ENCODE measurements around the gene EFCAB9.

The EFCAB9 gene

DNA sequence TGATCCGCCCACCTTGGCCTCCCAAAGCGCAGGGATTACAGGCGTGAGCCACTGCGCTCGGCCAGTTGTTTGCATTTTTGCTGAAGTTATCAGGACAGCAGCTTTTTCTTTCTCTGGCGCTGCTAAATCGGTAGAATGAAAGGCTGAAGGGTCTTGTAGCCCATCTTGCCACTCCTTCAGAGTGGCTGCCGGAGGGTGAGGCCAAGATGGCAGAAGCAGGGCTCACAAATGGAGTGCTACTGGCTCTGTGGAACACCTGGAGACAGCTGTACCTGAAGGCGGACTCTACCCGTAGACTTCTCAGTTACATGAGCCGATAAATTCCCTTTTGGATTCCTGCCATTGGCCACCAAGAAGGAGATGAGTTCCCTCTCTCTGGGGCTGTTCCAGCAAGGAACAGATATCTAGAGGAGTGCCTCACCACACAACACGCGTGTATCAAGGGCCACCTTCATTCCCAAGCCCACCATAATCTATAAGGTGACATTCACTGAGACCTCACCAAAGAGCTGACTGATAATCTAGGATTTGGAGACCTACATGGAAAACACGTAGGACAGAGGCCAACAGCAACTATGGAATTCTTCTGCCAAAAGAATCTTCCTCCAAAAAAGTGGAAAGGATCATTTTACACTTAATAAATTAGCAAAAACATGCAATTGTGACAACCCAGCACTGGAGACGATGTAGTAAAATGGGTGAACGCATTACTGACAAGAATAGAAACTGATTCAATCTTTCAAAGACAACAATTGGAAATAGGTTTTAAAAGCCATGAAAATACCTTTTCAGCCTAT, 27.7 kb upstream of the EFCAB9 start:
- DNase-seq = no peak

DNA sequence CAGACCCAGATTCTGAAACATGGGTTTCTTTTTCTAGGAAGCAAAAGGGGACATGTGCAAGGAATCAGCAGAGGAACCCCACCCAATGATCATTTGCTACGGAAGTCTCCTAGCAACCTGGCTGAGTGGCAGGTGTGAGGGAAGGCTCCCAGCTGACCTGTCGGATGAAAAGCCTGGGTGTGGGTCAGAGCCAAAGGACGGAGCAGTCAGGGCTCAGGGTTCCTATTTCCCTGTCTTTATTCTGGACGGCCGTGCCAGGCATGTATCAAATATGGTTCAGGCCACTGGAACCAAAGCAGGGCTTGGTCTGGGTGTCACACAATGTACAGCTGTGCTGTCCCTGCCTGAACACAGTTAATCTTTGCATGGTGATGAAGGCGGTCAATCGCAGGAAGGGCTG, 26.1 kb upstream of the EFCAB9 start:
- DNase-seq = no peak

DNA sequence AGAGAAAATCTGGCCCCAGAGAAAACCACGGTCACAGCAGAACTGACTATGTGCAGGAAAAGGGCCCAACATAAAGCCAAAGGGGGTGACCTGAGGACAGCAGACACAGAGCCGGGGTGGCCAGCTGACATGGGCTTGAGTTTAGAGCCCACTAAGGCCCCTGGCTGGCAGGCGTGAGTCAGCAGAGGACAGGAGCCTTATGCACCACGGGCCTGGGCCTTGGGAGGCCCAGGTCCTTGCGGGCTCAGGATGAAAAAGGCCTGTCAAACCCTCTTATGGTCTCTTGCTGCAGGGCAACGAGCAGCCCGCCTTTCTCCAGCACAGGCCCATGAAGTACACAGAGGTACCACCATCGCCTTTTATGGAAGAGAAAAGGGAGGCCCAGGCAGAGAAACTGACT, 25.7 kb upstream of the EFCAB9 start:
- DNase-seq = no peak

DNA sequence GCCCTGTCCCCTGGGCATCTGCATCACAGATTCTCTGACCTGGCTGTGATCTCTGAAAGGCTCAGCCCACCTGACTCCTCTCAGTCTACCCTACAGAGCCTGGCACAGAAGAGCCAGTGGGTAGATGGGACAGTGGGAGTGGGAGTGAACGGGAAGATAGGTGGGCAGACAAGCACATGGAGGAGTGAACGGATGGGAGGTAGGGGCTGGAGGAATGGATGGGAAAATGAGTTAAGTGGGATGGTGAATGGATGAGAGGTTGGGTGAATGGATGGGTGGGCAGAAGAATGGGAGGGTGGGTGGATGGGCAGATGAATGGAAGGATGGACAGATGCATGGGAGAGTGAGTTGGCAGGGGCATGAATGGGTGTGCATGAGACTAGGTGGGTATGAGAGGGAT, 24.8 kb upstream of the EFCAB9 start:
- DNase-seq = no peak

DNA sequence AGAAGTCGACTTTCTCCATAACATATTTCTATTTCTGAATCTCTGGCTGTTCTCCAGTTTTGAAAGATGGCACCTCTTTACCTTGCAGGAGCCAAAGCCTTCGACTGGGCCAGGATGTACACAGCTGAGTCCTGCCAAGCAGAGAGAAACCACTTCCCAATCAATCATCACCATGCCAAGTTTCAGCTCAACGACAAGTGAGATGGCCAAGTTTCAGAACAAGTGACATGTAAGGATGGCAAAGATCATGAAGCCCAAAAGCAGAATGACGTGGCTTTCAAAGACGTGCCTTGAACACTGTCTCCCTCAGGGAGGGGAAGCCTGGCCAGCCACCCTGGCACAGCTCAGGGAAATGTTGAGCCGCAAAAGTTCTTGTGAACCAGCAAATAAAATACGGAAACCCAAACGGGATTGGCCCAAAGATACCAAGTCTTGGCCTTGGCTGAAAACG, 23.7 kb upstream of the EFCAB9 start:
- DNase-seq = no peak

DNA sequence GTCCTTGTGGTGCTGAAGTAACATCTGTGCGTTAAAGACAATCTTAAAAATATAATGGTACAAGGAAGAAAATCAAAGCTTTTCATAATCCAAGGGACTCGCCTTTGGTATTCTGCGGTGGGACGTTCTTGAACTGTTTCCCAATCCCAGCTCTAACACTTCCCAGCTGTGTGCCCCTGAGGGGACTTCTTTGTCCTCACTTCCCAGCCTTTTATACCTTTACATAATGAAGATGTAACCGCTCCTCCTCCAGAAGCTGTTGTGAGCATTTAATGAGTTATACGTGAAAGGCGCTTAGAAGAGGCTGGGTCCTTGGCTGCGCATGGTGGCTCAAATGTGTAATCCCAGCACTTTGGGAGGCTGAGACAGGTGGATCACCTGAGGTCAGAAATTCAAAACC, 22.9 kb upstream of the EFCAB9 start:
- DNase-seq = no peak

DNA sequence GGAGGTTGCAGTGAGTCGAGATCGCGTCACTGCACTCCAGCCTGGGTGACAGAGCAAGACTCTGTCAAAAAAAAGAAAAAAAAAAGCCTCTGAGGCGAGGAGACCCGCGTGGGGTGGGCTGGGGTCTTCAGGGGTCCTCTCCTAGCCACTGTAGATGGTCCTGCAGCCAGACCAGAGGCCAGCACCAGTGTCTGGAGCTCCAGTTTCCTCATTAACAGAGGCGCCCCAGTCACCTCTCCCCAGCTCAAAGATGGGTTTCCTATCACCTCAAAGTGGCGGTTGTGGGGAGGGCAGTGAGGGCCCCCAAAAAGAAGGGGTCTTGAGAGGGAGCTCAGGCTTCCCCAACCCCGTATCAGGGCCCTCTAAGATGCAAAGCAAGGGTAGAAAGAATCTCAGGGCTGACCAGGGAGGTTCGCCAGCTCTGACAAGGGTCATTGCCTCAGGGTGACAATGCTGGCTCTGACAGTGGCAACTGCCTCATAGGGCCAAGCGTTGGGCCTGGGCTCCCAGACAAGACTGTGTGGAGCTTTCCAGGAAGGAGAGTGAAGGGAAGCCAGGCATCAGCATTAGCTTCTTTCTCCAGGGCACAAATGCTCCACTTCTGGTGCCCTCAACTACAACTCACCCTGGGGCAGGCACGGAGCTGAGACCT, 20.9 kb upstream of the EFCAB9 start:
- no peak for DNase-seq

DNA sequence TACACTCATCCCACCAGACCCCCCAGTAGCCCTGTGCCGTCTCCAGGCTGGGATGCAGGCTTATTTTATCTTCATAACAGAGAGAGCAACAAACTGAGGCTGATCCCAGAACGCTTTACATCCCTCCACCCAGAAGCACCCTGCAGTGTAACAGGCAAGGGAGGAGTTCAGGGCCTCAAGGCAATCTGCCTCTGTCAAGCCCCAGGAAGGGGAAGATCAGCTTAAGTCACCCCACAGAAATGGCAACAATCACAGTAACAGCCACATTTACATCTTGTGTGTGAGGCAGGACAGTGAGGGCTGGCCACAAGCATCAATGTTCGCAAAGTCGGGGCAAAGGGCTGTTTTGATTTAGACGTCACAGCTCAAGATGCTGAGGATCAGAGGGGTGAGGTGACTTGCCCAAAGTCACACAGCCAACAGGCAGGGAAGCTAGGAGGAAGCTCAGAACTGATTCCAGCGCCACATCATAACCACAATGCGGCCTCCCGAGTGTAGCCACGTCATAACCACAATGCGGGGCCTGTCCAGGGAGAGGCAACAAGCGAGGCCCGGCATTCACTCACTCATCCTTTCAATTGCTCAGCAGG, 20.3 kb upstream of the EFCAB9 start:
- no peak for DNase-seq

DNA sequence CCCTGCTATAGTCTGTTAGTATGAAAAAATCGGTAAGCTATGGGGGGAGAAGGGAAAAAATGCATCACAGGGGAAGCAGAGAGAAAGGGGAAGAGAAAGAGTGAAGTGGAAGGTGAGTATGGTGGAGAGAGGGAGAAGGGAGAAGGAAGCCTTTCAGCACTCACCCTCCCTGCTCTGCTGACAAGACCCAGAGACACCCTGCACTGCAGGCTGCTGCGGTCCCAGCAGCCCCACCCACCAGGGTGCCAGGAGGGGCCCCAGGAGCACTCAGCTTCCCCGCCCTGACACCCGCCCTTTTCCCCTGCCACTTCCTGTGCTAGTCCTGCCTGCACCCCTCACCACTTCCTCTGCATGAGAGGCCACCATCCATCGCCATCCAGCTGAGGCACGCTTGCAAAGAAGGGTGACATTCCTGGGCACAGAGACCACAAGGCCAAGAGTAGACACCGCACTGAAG, 18.7 kb upstream of the EFCAB9 start:
- DNase-seq = no peak

DNA sequence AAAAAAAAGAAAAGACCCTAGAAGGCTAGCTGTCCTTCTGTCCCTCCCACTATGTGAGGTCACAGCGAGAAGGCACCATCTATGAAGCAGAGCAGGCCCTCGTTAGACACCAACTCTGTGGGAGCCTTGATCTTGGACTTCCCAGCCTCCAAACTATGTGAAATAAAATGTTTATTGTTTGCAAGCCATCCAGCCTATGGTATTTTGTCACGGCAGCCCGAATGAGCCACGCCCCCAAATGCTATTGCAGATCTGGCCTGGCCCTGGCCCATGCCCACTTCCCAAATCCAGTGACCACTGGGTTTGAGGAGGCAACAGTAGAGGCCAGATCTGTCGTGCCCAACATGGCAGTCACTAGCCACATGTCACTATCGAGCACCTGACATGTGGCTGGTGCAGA, 16.8 kb upstream of the EFCAB9 start:
- no peak for DNase-seq

DNA sequence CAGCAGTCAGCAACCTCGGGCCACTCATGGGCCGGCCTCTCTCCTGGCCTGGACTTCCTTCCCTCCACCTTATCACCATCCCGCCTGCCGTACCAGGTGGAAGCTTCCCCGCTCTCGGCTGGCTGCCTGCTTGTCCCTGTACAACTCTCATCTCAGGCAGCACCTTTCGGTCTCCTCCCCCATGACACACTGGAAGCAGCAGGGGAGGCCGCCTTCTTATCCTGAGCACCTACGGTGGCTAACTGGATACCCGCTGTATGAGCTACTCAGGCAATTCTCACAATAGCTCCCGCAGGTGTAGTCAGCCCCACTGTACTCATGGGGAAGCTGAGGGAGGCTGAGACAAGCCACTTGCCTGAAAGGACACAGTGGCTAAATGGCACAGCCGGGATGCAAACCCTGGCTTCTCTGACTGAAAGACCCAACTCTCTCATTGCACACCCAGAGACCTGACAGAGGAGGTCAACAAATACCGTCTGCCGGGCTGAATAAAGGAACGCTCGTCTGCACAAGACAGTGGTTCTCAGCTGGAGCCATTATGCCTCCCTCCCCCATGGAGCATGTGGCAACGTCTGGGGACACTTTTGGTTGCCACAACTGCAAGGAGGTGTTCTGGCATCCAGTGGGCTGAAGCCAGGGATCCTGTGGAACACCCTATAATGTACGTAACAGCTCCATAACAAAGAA, 15.5 kb upstream of the EFCAB9 start:
- no peak for DNase-seq

DNA sequence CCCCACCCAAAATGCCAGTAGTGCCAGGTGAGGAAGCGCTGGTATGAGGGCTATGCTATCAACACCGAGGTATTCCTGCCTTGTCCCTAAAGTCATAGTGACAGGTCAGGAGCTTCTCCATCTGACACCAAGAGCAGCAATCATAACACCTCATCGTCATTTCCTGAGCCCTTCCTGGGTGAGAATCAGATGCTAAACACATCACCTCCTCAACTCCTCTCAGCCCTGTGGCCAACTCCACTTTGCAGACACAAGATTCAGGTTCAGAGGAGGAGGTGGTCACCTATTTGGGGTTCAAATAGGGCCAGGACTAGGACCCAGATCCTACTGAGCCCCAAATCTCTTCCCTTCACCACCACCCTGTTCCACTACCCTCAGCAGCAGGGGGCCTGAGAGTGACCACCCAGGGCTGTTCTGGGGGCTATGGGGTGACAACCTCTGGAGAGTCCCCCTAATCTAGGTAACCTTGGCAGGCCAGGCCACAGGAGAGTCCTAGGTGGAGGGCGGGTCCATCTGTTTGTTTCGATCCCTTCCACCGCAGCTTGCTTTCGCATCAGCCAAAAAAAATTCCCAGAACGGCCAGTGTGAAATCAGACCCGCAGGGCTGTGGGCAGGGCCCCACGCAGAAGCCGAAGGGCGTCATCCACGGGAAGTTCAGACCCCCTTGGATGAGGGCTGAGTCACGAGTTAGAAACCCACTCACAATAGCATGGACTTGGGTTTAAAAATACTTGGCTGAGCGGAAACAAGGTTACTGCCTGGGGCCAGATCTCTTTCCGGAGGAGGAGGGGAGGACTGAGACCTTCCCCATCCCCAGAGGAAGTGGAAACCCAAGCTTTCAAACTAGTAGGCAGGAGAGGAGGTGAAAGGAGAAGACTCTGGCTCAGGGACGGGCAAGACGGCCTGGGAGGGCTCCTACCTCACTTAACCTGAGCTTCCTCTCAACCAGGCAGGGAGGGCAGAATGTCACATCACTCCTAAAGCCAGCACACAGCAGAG, 14.7 kb upstream of the EFCAB9 start:
- DNase-seq = no peak

DNA sequence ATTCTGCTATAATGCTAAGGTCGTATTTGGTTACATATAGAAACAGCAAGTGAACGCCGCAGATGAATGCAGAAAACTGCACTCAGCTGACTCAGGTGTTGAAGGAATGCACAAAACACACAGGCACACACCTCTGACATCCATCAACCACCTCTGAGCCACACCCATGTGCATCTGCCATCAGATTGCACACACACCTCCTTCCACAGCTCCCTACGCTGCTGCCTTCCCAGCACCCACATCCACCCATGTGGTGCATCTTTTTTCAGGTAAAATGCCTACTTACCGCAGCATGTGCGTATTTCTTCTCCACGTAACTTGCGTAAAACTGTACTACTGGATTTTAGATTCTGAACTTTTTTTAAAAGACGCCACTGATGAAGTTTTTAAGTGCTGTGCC, 13.0 kb upstream of the EFCAB9 start:
- no peak for DNase-seq

DNA sequence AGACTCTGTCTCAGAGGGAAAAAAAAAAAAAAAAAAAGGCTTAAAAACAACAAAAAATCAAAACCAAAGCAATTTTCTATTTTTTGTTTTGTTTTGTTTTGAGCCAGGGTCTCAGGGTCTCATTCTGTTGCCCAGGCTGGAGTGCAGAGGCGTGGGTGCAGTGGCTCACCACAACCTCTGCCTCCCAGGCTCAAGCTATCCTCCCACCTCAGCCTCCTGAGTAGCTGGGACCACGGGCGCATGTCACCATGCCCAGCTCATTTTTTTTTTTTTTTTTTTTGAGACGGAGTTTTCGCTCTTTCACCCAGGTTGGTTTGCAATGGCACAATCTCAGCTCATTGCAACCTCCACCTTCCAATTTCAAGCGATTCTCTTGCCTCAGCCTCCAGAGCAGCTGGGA, 11.7 kb upstream of the EFCAB9 start:
- DNase-seq = no peak

DNA sequence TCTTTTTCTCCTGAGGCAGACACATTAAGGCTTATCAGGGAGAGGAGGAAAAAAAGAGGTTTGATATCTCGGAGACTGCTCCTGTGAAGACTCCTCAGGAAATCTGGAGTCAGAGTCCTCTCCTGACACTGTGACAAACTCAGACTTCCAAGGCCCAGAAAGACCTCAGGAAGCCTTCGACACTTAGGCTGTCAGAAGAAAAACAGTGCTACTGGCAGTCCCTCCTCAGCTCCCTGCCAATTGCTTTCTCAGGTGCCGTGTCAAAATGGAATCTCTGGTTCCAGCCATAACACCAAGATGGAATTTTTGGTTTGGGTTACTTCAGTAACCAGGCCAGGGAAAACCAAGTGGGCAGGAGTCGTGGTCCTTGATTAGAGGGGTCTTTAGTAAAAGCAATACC, 10.1 kb upstream of the EFCAB9 start:
- DNase-seq = no peak

DNA sequence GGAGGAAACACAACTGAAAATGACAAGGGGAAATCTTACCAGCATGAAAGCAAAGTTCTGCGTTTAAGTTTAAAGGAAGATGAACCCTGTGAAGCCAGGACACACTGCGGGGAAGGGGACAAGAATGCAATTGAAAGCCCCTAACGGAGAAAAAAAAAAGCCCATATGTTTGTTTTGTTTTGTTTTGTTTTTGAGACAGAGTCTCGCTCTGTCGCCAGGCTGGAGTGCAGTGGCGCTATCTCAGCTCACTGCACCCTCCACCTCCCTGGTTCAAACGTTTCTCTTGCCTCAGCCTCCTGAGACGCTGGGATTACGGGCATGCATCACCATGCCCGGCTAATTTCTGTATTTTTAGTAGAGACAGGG, 8.9 kb upstream of the EFCAB9 start:
- no peak for DNase-seq

DNA sequence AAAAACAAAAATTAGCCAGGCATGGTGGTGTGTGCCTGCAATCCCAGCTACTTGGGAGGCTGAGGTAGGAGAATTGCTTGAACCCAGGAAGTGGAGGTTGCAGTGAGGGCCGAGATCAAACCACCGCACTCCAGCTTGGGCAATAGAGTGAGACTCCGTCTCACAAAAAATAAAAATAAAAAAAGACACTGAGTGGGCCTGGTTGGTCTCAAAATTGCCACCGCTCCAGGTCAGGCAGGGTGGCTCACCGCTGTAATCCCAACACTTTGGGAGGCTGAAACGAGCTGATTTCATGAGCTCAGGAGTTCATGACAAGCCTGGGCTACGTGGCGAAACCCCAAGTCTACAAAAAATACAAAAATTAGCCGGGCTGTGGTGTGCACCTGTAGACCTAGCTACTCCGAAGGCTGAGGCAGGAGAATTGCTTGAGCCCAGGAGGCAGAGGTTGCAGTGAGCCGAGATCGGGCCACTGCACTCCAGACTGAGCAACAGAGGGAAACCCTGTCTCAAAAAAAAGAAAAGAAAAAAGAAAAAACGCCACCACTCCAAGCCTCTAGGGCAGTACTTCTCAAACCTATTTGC, 7.8 kb upstream of the EFCAB9 start:
- no peak for DNase-seq

DNA sequence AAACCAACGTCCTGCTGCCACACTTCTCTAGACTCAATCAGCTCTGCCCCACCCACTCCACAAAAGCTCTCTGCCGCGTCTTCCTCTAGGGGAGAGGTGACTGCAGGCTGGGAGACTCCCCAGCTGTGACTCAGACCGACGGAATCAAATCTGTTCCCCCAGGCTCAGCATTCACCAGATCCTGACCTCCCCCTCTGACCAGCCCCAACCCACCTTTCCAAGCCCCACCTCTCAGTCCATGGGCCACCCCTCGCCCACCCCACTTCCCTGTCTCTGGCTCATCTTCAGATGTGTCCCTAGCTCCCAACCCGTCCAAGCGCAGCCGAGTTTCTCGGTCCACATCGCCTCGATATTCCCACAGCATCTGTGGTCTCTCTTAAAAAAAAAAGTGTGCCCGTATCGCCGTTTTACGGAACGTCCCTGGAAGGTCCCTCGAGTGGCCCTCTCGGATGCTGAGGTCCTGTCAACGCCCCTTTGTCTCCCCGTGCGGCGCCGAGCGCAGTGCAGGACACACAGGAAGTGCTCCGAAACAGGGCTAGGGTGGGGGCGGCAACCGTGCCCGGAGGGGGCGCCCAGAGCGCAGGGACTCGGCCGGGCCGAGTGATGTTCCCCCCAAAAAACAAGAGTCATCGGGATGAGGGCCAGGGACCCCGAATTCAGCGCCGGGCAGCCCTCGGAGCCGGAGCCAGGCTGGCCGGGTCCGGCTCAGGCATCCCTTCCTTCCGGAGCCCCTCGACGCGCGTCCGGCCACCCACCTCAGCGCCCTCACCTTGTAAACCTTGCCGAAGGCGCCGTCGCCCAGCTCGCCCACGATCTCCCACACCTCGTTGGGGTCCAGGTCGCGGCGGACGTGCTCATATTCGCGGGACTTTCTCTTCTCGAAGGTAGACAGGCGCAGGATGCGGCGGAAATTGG, 6.6 kb upstream of the EFCAB9 start:
- DNase-seq = peak; percentile 25

DNA sequence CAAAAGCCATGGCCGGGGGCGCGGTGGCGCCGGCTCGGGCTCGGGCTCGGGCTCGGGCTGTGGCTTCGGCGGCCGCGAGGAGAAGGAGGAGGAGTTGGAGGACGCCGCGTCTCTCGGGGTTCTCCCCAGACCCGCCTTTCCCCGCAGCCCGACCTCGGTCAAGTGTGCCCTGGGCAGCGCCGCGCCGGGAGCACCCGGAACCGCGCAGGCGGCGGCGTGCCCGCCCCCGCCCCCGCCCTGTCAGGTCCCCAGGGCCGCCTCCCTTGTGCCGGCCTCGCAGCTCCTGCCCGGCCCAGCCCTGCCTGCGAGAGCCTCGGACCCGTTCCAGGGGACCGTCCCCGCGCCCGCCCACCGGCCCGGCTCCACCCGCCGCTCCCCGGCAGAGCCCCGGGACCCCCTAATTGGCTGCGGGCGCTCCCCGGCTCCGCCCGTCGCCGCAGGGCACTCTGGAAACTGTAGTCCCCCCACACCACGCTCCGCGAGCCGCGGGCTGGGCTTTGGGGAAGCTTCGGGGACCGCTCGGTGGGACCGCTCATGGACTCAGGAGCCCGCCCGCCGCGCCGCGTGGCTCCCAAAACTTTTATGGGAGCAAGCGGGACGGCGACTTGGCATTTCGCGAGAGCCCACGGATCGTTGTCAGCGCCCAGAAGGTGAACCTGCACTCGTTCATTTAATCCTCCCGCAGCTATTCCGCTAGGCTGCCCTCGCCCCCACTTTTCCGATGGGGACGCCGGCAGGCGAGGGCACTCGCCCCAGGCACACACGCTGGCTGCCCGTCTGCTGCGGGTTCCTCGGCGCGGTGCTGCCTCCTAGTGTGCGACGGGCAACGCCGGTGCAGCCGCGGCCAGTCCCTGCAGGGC, 5.7 kb upstream of the EFCAB9 start, which contains the start of gene STK10:
Gene STK10 (minus strand): TSS at position 192 of the 860 bp plus-strand sequence. CDS start 182 bp downstream, at position 10.
- peak; percentile 82 for DNase-seq
